Epidermal melanocyte (primary cell): ENCODE results near the gene RHEX.

Source experiments
- DNase-seq: peaks from one replicate; pipeline ENCODE4 v3.0.0; 2011; ENCODE audit warnings: low spot score; ENCODE audit not compliant: insufficient read length

The RHEX gene

GRCh38 chr1:206116191-206116872 is 63.4 kb downstream of the RHEX start:
- DNase-seq = no peak

- no peak for DNase-seq
Measured at GRCh38 chr1:206116873-206117150, 63.8 kb downstream of the RHEX start.

GRCh38 chr1:206117151-206117948 is 64.4 kb downstream of the RHEX start, which contains the start of gene AVPR1B:
AVPR1B (minus strand) TSS chr1:206117388; CDS start chr1:206116890, 498 bp downstream.
- no peak for DNase-seq

GRCh38 chr1:206120406-206120805 is 67.4 kb downstream of the RHEX start:
- no peak for DNase-seq

- no peak for DNase-seq
Measured at GRCh38 chr1:206121269-206121668, 68.3 kb downstream of the RHEX start.

- DNase-seq = no peak
Measured at GRCh38 chr1:206122686-206123085, 69.7 kb downstream of the RHEX start.

- no peak for DNase-seq
Measured at GRCh38 chr1:206125346-206125745, 72.4 kb downstream of the RHEX start.

GRCh38 chr1:206127336-206127735 is 74.4 kb downstream of the RHEX start:
- no peak for DNase-seq

- DNase-seq = no peak
Measured at GRCh38 chr1:206128196-206128595, 75.2 kb downstream of the RHEX start.

- no peak for DNase-seq
Measured at GRCh38 chr1:206131037-206131436, 78.1 kb downstream of the RHEX start.

GRCh38 chr1:206133751-206134415 is 80.9 kb downstream of the RHEX start:
- DNase-seq = no peak

GRCh38 chr1:206135248-206135647 is 82.3 kb downstream of the RHEX start:
- no peak for DNase-seq

- DNase-seq = no peak
Measured at GRCh38 chr1:206136241-206136640, 83.3 kb downstream of the RHEX start.

GRCh38 chr1:206142011-206142410 is 89.0 kb downstream of the RHEX start:
- no peak for DNase-seq

- DNase-seq = no peak
Measured at GRCh38 chr1:206142770-206143169, 89.8 kb downstream of the RHEX start.

- DNase-seq = no peak
Measured at GRCh38 chr1:206143537-206144172, 90.7 kb downstream of the RHEX start.

GRCh38 chr1:206144605-206145004 is 91.6 kb downstream of the RHEX start:
- no peak for DNase-seq

- no peak for DNase-seq
Measured at GRCh38 chr1:206145771-206146290, 92.9 kb downstream of the RHEX start.
